BLaER1 treated with 17β-estradiol and CSF1 and Interleukin-3, amounts not matched to agents 10 nM and 100 nM (cell line): ENCODE data around the gene PRM1.
A peak's percentile ranks its signal among the peaks of the same experiment; 100 is the strongest.

ENCODE experiments used
- H3K27ac ChIP-seq, 11 experiments: shearing (Covaris generic); formaldehyde crosslinking; 2 replicates each; pipeline ENCODE4 v1.8.1; 2022
- H3K27me3 ChIP-seq, 11 experiments: shearing (Covaris generic); formaldehyde crosslinking; 2 replicates each; pipeline ENCODE4 v1.8.1; 2022
- H3K36me3 ChIP-seq, 11 experiments: shearing (Covaris generic); formaldehyde crosslinking; 2 replicates each; pipeline ENCODE4 v1.8.1; 2022
- H3K4me1 ChIP-seq, 10 experiments: shearing (Covaris generic); formaldehyde crosslinking; 2 replicates each; pipeline ENCODE4 v1.8.1; 2022
- H3K4me2 ChIP-seq, 11 experiments: shearing (Covaris generic); formaldehyde crosslinking; 2 replicates each; pipeline ENCODE4 v1.8.1; 2022
- H3K4me3 ChIP-seq, 10 experiments: shearing (Covaris generic); formaldehyde crosslinking; 2 replicates each; pipeline ENCODE4 v1.8.1; 2022
- H3K9ac ChIP-seq, 11 experiments: shearing (Covaris generic); formaldehyde crosslinking; 2 replicates each; pipeline ENCODE4 v1.8.1; 2022
- H3K9me3 ChIP-seq, 11 experiments: shearing (Covaris generic); formaldehyde crosslinking; replicated peaks in 1 of 11; 2 replicates each; pipeline ENCODE4 v1.8.1; 2022
- H4K20me1 ChIP-seq, 11 experiments: shearing (Covaris generic); formaldehyde crosslinking; 2 replicates each; pipeline ENCODE4 v1.8.1; 2022
- Cebpa-rat ChIP-seq, 11 experiments: shearing (Covaris generic); IDR thresholded peaks; 2 replicates each; pipeline ENCODE4 v1.8.1; 2022

Gene PRM1

DNA sequence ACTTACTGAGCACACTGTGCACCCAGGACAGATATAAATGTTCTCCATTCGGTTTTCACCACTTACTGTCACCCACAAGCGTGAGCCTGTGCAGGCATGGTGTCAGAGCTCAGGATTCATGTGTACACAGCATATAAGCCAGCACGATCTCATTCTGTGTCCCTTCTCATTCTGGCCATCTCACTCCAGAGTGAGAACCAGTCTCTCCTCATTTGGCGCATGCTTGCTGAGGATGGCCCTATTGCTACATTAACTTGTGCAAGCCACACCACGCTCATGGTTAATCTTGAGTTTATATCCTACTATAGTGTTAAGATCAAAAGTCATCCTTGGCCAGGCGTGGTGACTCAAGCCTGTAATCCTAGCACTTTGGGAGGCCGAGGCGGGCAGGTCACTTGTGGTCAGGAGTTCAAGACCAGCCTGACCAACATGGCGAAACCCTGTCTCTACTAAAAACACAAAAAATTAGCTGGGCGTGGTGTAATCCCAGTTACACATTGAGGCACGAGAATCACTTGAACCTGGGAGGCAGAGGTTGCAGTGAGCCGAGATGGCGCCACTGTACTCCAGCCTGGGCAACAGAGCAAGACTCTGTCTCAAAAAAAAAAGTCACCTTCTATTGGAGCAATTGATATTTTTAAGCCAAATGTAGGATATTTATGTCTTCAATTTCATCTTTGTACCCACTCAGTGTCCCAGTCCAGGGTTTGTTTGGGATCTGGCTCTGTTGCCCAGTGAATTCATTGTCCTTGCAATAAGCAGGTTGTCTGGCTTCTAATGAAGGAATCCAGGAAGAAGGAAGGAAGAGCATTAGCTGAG lies 46.0 kb downstream of the PRM1 start:
- Histone ChIP-seq H3K9ac (no peak overlapping the region), H3K4me3 (no peak overlapping the region), H4K20me1 (no peaks in the 10 kb centered on the region; a peak in 1 of 22 replicates), H3K9me3 (no peaks in the 10 kb centered on the region), H3K27me3 (peaks cover 0 to 13% (median 0%) of the 10 kb centered on the region in 11 experiments; a peak in 2 of 22 replicates), H3K36me3 (no peaks in the 10 kb centered on the region), H3K4me2 (peak overlapping the region; percentile 25 to 97 (median 83); a peak in 21 of 22 replicates), H3K27ac (no peak overlapping the region), H3K4me1 (peaks cover 47 to 89% (median 75%) of the 10 kb centered on the region in 10 experiments)
- no peak for TF ChIP-seq Cebpa-rat (IDR thresholded peaks at IDR 0.05)

DNA sequence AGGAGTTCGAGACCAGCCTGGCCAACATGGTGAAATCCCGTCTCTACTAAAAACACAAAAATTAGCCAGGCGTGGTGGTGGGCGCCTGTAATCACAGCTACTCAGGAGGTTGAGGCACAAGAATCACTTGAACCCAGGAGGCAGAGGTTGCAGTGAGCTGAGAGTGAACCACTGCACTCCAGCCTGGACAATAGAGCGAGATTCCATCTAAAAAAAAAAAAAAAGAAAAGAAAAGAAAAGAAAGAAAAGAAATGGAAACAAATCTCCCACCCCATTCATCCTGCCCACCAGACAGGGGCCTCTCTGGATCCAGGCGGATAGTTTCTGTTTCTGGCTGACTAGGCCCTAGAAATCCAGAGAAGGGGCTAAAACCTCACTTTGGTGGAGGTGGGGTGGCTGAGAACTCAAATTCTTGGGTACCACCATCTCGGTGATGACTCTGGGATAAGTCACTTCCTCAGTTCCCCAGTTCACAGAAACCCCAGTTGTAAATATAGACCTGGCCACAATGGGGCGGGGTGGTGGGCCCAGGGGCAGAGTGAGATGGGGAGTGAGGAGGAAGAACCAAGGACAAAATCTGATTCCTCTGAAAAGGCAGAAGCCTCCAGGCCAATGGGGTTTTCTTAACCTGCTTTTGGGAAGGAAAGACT lies 47.3 kb downstream of the PRM1 start:
- H3K9me3 ChIP-seq = no peaks in the 10 kb centered on the region
- H3K4me1 ChIP-seq = peaks cover 47 to 90% (median 75%) of the 10 kb centered on the region in 10 experiments
- H3K27me3 ChIP-seq = peaks cover 0 to 13% (median 0%) of the 10 kb centered on the region in 11 experiments; a peak in 2 of 22 replicates
- H3K4me3 ChIP-seq = no peak overlapping the region
- TF ChIP-seq Cebpa-rat (IDR thresholded peaks at IDR 0.05) = no peak
- H3K36me3 ChIP-seq = no peaks in the 10 kb centered on the region
- H3K27ac ChIP-seq = peak overlapping the region in 2 of 11 experiments; percentile 73 to 80; a peak in 5 of 22 replicates
- H3K4me2 ChIP-seq = peak overlapping the region; percentile 70 to 97 (median 86)
- H4K20me1 ChIP-seq = no peaks in the 10 kb centered on the region; a peak in 1 of 22 replicates
- H3K9ac ChIP-seq = peak overlapping the region in 3 of 11 experiments; percentile 24 to 69 (median 46); a peak in 2 of 22 replicates

DNA sequence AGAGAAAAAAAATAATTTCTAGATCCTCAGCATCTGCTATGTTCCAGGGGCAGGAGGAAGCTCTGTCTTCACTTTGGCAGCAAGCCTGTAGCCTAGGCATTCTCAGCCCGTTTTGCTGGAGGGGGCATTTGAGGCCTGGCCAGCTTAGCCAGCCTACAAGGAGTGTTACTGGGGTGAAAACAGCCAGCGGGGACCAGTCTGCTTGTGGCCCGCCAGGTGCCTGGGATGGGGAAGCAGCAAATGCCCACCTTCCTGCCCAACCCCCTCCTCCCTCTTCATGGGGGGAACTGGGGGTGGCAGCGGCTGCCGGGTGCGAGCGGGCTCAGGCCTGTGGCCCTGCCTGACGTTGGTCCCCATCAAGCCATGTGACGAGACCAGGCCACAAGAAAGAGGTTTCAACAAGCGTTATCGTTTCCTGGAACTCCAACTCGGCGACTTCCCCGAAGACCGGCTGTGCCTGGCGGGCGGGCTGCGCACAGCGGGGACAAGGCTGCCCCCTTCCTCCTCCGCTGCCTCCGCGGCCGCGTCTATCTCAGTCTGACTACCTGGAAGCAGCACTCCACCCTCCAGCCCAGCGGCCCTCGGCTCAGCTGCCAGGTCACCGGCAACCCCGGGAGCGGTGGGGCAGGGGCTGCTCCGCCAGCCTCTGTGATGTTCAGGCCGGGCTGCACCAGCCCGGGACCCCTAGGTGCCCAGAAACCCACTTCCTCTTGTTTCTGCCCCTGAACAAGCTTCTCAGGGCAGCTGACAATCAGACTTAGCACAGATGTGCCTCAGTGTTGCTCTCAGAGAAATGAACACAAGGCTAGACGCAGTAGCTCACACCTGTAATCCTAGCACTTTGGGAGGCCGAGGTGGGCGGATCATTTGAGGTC lies 48.0 kb downstream of the PRM1 start:
- peak overlapping the region; percentile 46 to 80 (median 65); a peak in 20 of 22 replicates for H3K27ac ChIP-seq
- H3K36me3 ChIP-seq = no peaks in the 10 kb centered on the region
- peaks cover 47 to 82% (median 69%) of the 10 kb centered on the region in 10 experiments for H3K4me1 ChIP-seq
- TF ChIP-seq Cebpa-rat (IDR thresholded peaks at IDR 0.05) = no peak
- H3K4me3 ChIP-seq = peak overlapping the region in 5 of 10 experiments; percentile 25 to 43 (median 34); a peak in 6 of 20 replicates
- no peaks in the 10 kb centered on the region; a peak in 1 of 22 replicates for H4K20me1 ChIP-seq
- no peaks in the 10 kb centered on the region for H3K9me3 ChIP-seq
- H3K9ac ChIP-seq = peak overlapping the region; percentile 24 to 69 (median 64); a peak in 21 of 22 replicates
- H3K27me3 ChIP-seq = peaks cover 0 to 8% (median 0%) of the 10 kb centered on the region in 11 experiments; a peak in 1 of 22 replicates
- H3K4me2 ChIP-seq = peak overlapping the region; percentile 70 to 97 (median 86)

DNA sequence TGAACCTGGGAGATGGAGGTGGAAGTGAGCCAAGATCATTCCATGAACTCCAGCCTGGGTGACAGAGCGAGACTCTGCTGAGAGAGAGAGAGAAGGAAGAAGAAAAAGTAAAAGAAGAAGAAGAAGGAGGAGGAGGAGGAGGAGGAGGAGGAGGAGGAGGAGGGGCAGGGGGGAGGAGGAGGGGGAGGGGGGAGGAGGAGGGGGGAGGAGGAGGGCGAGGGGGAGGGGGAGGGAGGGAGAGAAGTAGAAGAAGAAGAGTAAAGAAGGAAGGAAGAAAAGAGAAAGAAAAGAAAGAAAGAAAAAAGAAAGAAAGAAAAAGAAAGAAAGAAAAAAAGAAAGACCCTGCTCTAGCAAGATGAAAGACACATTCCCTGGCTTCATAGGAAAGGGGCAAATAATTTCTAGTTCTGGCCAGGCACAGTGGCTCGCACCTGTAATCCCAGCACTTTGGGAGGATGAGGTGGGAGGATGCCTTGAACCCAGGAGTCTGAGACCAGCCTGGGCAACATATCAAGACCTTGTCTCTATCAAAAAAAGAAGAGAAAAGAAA lies 48.8 kb downstream of the PRM1 start:
- H3K27me3 ChIP-seq = peaks cover 0 to 8% (median 0%) of the 10 kb centered on the region in 11 experiments; a peak in 1 of 22 replicates
- no peak overlapping the region for H3K4me3 ChIP-seq
- TF ChIP-seq Cebpa-rat (IDR thresholded peaks at IDR 0.05) = no peak
- H3K36me3 ChIP-seq = no peaks in the 10 kb centered on the region
- peak overlapping the region; percentile 46 to 80 (median 65); a peak in 19 of 22 replicates for H3K27ac ChIP-seq
- peaks cover 47 to 75% (median 63%) of the 10 kb centered on the region in 10 experiments for H3K4me1 ChIP-seq
- H3K9ac ChIP-seq = peak overlapping the region; percentile 24 to 69 (median 64); a peak in 19 of 22 replicates
- H3K4me2 ChIP-seq = peak overlapping the region; percentile 70 to 97 (median 86)
- no peaks in the 10 kb centered on the region for H3K9me3 ChIP-seq
- H4K20me1 ChIP-seq = no peaks in the 10 kb centered on the region; a peak in 1 of 22 replicates

- peaks cover 0 to 8% (median 0%) of the 10 kb centered on the region in 11 experiments; a peak in 3 of 22 replicates for H3K27me3 ChIP-seq
- H3K4me1 ChIP-seq = peaks cover 46 to 67% (median 55%) of the 10 kb centered on the region in 10 experiments
- TF ChIP-seq Cebpa-rat (IDR thresholded peaks at IDR 0.05) = no peak
- no peaks in the 10 kb centered on the region for H3K9me3 ChIP-seq
- H3K4me2 ChIP-seq = peak overlapping the region; percentile 14 to 62 (median 47); a peak in 19 of 22 replicates
- H3K36me3 ChIP-seq = no peaks in the 10 kb centered on the region
- no peaks in the 10 kb centered on the region; a peak in 1 of 22 replicates for H4K20me1 ChIP-seq
- no peak overlapping the region for H3K27ac ChIP-seq
- no peak overlapping the region for H3K4me3 ChIP-seq
- 0 out of 22 replicates have a peak overlapping the region, but pooled peaks of 1 of the 11 experiments have one; percentile 19 for H3K9ac ChIP-seq
Measured at GRCh38 chr16:11231367-11231970, 49.7 kb downstream of the PRM1 start.
